HG03025 (cell line): Measurements from ENCODE around the gene DENND2A.
"Not testable (repeated sequence)": the region's sequence is repeated elsewhere in the genome, so short reads cannot be mapped to it uniquely, and the experiment has no call there.

ENCODE experiments used
- ATAC-seq: cut with Tn5 transposase; IDR thresholded peaks from one replicate; pipeline ENCODE4 v1.9.1; 2021; ENCODE audit warnings: mild to moderate bottlenecking, moderate library complexity; ENCODE audit not compliant: unreplicated experiment, low FRiP score

DENND2A gene

DNA sequence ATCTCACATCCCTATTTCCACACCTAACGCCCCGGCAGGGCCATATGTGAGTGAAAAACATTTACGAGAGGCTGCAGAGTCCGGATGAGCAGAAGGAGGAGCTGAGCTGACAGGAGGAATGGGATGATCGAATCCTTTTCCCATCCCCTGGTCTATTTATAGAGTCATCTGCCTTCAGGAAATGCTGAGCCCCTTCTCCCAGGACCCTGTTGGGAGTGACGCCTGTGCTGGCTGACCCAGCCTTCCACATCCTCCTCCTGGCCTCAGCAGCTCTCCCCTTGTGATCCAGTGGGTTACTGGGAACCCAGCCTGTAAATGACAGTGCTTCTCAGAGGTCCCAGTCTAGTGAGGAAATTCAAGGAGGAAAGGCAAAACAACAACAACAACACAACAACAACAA lies 16.6 kb downstream of the DENND2A start:
- no peak for ATAC-seq

DNA sequence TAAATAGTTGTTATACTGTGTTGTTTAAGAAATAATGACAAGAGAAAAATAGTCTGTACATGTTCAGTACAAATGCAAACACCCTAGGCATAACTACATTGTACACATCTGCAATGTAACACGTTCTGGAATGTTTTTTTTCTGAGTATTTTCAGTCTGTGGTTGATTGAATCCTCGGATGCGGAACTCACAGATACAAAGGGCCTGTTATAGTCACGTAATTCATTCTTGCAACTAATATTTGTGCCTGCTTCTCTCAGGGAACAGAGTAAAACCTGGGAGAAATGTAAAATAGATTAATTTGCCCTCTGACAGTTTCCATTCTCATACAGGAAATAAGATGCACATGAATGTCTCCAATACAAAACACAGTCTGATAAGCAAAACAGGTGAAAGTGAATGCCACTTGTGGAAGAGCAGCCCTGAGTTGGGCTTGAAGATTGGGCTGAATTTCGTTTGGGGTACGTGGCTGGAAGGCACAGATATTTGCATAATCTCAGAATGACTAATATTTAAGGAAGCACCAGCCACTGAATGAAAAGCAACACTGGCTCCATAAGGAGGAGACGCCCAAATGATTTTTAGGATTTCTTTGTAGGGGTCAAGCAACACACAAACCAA lies 19.1 kb downstream of the DENND2A start:
- ATAC-seq = no peak

DNA sequence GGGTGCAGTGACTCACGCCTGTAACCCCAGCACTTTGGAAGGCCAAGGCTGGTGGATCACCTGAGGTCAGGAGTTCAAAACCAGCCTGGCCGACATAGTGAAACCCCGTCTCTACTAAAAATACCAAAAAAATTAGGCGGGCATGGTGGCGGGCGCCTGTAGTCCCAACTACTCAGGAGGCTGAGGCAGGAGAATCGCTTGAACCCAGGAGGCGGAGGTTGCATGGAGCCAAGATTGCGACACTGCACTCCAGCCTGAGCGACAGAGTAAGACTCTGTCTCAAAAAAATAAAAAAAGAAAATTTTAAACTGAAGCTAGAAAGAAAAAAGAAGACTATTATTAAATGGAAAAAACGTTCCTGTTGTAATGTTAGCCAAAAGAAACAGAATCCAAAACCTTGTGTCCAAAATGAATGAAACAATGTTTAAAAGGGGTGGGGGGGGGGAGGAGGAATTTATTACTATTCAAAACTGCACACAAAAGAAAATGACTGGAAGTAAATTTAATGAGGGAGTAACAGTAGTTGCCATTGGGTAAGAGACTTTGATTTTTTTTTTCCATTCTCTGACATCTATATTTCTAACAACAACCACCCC lies 20.6 kb downstream of the DENND2A start:
- not testable (repeated sequence) for ATAC-seq

DNA sequence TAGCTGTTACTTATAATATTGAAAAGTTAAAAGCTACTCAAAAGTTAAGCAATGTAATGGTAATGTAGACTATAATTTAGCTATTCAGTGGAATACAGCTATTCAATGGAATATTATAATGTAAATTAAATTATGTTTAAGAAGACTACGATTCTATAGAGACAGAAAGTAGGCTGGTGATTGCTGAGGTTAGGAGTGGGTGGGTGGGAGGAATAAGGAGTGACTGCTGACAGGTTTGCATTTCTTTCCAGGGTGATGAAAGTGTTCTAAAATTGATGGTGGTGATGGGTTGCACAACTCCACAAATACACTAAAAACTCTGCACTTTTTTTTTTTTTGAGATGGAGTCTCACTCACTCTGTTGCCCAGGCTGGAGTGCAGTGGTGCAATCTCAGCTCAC lies 21.4 kb downstream of the DENND2A start:
- ATAC-seq = no peak

DNA sequence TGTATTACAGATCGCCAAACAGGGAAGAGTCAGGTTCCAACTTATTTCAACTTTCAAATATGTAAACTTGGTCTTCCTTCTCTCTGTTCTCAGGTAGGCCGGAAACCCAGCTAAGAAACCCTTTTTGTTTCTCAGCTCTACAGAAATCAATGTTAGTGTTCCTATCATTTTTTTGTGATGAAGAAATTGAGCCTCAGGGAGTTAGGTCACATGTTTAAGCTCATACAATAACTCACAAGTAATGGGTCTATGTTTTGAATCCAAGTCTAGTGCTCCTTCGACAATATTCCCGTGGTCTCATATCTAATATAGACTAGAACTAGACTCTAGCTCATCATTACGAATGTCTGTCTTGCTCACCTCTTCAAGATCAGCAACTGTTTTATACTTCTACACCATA lies 22.3 kb downstream of the DENND2A start:
- ATAC-seq = no peak

DNA sequence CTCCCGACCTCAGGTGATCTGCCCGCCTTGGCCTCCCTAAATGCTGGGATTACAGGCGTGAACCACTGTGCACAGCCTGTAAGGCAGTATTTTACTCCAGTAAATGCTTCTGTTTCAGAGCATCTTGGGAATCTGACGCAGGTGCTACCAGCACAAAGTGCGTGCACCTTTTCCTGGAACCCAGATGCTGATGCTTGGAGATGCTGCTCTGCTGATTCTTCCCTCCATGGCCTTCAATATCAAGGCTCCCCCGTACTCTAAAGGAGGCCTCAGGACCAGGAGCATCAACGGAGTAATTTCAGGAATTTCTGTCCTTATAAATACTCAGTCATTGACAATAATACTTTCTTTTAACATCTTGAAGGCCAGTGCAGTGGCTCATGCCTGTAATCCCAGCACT lies 23.5 kb downstream of the DENND2A start:
- ATAC-seq = no peak

DNA sequence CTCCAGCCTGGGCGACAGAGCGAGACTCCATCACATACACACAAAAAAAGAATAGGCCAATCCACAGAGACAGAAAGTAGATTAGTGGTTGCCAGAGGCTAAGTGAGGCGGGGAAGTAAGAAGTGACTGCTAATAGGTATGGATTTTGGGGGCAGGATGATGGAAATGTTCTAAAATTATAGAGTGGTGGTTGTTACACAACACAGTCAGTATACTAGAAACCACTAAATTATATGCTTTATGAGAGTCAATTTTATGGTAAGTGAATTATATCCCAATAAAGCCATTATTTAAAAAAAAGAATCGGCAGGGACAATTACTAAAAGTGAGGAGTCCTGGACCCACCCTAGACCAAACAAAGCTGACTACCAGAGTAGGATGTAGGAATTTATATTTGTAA lies 24.3 kb downstream of the DENND2A start:
- ATAC-seq = no peak

DNA sequence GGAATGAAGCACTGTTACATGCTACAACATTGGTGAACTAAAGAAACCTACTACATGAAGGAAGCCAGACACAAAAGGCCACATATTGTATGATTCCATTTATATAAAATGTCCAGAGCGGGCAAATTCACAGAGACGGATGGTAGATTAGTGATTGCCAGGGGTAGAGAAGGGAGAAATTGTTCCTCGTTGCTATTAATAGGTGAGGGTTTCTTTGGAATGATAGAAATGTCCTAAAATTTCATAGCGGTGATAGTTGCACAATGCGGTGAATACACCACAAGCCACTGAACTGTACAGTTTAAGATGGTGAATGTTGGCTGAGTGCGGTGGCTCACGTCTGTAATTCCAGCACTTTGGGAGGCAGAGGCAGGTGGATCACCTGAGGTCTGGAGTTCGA lies 29.0 kb downstream of the DENND2A start:
- no peak for ATAC-seq

DNA sequence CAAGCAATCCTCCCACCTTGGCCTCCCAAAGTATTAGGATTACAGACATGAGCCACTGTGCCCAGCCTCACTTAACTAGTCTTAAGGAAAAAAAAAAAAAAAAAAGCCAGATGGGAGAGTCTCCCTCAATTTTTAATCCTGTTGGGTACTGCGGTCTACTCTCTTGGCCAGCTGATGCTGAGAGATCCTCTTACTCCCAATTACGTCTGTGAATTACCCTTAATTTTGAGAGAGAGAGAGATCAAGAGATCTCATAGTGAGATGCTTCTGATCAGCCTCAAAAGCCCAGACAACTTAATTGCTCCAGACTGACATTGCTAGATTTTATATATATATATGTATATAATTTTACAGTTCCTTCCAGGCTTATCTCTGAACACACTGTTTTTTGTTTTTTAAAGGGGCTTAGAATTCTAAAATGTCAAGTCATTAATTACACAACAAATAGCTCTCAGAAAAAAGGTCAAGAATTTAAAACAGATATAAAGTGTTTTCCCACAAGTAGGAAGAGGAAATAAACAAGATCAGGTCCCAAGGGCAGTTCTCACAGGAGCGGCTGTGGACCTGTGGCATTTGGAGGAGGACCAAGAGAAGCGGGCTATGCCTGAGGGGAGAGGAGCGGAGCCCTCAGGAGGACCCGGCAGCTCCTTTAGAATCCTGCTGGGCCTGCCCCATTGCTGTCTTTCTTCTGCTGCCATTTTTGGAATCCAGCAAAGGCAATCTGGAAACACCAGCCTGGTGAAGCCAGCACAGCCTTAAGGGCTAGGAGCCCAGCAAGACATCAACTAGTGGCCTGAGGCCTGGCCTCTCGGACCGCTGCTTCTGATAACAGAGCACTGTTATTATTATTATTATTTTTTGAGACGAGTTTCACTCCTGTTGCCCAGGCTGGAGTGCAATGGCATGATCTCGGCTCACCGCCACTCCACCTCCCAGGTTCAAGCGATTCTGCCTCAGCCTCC lies 30.1 kb downstream of the DENND2A start:
- no peak for ATAC-seq

DNA sequence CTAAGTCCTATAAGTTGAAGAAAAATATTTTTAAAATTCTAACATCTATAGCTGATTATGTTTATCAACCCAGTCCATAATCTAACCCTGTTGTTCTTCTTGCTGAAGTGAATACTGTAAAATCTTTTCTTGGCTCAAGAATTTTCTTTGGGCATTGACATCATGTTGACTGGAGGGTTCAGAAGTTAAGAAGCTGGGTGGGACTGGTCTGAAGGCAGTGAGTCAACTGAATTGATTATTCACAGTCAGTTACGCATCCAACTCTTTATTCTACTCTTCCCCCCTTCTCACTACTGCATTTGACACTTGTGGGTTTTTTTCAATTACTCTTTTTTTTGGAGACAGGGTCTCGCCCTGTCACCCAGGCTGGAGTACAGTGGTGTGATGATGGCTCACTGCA lies 31.0 kb downstream of the DENND2A start:
- no peak for ATAC-seq

DNA sequence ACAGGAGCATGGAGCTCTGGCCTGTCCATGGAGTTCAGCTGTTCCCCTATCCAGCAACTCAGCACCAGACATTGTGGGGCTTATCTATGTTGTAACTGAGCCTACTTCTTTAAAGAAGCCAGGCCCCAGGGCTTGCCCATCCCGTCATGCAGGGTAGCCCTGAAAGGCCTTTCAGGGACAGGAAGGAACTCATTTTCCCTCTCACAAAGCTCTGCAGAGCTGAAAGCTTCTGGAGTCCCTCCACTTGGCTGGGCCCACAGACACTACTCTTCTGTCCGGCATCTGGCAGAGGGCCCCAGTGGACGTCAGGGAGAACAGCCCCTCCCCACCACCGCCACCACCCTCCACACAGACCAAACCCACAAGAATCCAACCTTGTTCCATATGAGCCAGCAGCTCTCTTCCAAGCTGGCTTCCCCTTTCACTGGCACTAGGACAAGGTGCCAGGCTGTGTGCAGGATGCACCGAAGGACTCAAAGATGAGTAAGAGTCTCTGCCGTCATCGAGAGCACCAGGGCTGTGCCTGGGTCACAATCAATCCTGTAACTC lies 33.1 kb downstream of the DENND2A start:
- no peak for ATAC-seq

DNA sequence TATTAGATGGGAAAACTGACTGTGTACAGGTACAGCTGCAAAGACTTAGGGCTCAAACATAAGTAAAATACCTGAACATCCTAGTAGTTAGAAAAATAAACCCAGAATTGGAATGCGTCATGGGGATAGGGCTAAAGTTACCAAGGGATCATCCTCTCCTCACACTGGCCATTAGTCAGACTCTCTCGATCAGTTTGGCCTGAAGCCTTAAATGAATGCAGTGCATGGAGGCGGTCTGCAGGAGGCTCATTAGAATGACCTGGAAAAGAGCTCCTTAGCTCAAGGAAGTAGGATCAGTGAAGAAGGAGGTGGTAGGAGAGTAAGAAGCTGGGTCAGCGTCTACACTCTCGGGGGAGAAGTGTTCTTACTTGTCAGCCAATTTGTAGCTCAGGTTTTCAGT lies 35.3 kb downstream of the DENND2A start:
- ATAC-seq = no peak

DNA sequence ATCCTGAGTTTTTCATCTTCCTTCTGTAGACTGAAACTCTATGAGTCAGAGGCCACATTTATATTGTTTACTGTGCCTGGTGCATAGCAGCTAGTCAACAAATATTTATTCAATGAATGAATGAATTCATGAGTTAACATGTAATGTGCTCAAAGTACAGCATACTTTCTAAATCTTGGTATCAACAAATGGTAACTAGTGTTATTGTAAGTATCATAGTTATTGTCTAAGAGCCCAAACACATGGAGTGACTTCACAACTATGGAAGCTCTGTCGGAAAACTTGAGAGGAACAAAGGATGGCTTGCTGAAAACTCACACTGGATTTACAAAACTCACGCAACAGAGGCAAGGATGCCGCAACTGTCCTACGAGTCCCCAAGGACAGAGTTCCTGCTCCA lies 35.9 kb downstream of the DENND2A start:
- no peak for ATAC-seq

DNA sequence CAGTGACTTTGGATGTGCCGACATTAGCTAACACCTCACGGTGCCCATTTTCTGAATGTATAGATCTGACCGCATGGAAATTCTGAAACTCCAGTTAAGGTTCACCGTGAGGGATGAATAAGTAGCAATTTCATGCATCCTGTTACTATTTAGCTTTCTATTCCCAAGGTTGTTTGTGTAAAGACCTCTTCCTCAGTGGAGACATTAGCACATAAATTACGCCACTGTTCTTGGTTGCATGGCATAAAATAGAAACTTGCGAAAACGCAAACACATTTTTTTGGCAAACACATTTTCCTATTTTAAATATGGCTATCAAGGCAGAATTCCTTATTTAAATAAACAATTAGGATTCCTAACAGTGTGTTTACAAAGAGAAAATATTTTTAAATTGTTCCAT lies 36.5 kb downstream of the DENND2A start:
- no peak for ATAC-seq

DNA sequence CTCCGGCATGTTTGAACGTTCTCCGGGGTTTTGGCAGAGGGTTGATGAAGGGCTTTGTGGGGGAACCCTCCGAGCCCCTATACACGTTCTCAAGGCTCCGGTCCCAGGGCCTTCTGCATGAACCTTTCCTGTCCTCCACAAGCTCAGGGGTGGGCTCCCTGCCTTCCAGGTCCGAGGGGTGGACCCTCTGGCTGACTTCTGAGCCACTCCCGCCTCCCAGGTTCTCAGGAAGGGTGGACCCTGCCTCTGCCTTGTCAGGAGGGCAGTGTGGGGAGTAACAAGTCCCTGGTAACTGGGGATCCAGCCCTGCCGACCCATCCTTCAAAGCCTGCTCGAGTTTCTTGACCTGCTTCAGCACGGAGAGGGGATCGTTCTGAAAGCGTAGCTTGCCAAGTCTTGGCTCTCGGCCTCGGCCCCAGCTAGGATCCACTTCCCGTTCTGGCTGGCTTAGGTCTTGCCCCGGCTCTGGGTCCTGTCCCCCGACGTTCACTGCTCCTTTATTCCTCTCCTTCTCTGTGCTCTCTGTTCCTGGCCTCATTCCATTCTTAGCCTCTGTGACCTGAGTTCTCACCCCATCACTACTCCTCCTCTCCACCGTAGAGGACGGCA lies 38.9 kb downstream of the DENND2A start:
- ATAC-seq = no peak

DNA sequence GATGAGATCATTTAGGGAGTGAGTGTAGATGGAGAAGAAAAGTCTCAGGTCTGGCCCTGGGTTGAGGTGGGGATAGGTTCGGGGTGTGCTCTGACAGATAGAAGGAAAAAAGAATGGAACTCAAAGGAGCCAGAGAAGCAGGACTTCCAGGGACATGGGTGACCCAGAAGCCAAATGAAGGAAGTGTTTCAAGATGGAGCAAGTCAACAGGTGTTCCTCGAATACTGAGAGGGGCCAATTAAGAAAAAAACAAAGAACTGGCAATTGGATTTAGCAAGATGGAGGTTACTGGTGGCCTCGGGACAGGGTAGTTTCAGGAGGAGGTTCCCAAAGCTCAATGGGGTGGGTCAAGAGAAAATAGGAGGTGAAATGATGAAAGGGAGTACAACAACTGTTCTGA lies 40.3 kb downstream of the DENND2A start:
- no peak for ATAC-seq

DNA sequence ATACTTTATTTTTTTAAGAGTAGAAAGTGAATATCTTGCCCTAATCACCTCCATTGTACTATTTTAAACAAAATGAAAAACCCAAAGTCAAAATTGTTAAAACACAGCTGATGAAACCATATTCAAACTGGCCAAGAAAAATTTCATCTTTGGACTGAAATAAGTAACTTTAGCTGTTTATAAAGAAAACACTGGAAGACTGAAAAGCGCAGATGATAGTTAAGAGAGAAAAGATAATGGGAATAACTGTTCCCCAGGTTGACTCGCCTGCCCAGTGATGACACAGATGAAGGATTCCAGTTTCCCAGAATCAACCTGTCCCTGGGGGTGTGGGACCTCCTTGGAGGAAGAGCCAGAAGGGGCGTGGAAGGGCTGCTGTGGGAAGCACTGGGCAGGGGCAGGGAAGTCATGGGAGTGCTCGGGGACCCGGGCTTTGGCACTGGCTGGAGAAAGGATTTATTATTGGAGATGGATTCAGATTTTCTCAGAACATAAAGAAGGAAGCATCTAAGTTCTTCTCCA lies 43.1 kb downstream of the DENND2A start:
- no peak for ATAC-seq

DNA sequence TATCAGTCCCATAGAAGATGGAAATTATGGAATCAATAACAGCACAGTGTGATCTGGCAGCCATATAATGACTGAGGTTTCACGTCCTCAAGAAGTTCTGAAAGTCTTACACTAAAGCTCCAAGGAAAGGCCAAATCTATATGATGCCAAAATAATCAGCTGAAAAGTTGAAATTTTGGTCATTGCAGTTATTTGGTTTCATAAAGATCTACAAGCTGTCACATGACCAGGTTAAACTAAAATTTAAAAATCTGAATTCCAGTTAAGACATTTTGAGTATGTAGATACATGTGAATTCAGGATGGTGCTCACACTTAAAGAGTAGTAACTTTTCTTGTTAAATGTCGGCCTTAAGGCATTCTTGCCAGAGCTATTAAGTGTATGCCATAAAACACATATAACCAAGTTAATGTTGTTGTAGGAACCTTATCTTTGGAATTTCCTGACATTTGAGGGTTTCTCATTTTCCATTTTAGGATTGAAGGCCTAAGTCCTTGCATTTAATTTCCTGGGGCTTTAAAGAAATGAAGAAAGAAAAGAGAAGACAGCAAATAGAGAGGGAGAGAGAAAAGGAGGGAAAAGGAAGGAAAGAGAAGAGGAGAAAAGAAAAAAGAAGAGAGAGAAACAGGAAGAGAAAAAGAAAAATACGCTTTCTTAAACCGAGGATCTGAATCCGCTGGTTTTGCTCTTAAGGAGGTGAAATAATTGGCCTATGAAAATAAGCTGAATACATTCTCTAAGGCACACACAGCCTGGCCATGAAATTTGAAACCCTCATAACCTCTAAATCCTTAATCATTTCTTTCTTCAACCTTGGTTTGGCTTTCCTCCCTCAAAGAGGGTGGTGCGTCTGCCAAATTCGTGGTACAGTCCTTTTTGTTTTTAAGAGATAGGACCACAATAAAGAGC lies 43.8 kb downstream of the DENND2A start:
- ATAC-seq = no peak

DNA sequence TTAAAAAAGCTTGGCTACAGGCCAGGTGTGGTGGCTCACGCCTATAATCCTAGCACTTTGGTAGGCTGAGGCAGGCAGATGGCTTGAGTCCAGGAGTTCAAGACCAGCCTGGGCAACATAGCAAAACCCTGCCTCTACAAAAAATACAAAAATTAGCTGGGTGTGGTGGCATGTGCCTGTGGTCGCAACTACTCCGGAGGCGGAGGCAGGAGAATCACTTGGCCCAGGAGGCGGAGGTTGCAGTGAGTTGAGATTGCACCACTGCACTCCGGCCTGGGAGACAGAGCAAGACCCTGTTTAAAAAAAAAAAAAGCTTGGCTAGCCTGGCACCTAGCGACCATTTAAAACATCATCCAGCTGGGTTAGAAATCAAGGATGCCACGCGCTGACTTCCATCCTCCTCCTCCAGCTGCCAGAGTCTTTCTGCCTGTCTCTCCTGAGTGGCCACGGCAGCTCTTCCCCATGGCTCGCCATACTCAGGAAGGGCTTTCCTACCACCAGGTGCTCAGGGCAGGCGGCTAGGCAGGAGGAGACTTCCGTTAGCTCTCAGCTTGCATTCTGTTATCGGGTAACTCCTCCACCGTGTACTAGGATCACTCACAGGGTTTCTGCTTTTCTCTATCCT lies 45.0 kb downstream of the DENND2A start:
- ATAC-seq = no peak
